Smooth muscle cell of the brain vasculature (primary cell): ENCODE measurements around the gene CPEB3.
"Not testable (repeated sequence)": the region's sequence is repeated elsewhere in the genome, so short reads cannot be mapped to it uniquely, and the experiment has no call there.

Source experiments
- DNase-seq: peaks from one replicate; pipeline ENCODE4 v3.0.0-alpha.2; 2012; ENCODE audit warnings: low read depth, low spot score

Gene CPEB3

DNA sequence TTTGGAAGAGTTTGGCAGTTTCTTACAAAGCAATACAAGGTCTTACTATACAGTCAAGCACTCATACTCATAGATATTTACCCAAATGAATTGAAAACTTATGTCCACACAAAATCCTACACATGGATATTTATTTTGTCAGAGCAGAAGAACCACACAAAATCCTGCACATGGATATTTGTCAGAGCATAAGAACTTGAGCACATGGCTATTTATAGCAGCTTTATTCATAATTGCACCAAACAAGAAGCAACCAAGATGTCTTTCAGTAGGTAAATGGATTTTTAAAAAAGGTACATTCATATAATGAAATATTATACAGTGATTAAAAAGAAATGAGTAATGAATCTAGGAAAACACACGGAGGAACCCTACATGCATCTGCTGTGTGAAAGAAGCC, 251.9 kb downstream of the CPEB3 start:
- no peak for DNase-seq

DNA sequence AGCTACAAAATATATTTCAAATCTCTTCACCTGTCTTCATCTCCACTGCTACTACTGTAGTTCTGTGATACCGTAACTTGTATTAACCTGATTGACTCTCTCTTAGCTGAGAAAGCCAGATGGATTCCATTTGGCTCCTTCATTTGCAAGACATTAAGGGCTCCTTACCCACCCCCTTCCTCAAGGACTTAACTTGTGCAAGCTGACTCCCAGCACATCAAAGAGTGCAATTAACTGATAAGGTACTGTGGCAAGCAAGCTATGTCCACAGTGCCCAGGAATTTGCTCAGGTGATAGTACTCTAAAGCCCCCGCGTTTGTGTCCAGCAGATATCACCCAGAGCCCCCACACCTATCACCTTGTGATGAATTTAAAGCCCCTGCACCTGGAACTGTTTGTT, 257.8 kb downstream of the CPEB3 start:
- not testable (repeated sequence) for DNase-seq

DNA sequence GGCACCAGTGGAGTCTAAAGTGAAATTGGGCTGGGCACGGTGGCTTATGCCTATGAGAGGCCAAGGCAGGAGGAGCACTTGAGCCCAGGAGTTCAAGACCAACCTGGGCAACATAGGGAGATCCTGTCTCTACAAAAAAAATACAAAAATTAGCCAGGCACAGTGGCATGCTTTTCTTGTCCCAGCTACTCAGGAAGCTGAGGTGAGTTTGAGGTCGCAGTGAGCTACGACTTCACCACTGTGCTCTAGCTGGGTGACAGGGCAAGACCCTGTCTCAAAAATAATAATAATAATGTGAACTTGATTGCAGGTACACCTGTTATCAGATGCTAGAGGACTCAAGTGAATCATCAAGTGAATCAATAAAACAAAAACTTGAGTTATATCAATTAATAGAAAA, 259.3 kb downstream of the CPEB3 start:
- DNase-seq: no peak

DNA sequence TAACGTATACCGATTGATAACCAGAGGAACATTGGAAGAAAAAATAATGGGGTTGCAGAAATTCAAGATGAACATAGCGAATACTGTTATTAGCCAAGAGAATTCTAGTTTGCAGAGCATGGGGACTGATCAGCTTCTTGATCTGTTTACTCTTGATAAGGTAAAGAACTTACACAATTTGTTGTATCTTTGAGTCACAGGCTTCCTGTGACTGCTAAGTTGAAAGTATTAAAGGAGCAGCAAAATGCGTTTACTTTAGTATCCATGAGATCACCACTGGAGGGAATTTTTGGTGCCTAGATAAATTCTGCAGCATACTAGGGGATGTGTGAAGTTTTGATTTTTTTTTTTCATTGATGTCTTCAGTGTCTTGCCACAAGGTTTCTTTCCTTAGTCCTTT, 263.7 kb downstream of the CPEB3 start:
- DNase-seq: no peak

DNA sequence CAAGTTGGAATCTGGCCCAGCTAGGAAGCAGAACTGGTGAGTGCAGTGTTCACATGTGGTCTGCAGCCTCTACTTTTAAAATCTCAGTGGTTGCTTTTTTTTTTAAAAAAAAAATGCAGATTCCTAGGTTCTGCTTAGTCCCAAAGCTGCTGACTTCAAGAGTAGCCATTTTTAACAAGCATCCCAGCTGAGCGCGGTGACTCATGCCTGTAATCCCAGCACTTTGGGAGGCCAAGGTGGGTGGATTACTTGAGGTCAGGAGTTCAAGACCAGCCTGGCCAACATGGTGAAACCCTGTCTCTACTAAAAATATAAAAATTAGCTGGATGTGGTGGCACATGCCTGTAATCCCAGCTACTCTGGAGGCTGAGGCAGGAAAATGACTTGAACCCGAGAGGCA, 265.5 kb downstream of the CPEB3 start:
- DNase-seq: not testable (repeated sequence)

DNA sequence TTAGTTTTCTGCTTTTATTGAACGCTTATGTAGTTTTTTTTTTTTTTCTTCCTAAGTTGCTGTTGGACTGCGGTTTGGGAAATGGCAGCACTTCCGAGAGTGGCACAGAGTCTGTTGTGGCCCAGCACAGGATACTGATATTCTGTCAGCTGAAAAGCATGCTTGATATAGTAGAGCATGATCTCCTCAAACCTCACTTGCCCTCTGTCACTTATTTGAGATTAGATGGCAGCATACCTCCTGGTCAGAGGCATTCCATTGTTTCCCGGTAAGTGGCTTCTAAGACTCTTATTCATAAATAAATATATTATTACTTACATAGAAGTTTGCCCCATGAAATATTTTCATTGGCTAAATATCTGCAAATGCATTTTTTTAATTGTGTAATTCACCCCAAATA, 266.2 kb downstream of the CPEB3 start:
- DNase-seq: no peak

DNA sequence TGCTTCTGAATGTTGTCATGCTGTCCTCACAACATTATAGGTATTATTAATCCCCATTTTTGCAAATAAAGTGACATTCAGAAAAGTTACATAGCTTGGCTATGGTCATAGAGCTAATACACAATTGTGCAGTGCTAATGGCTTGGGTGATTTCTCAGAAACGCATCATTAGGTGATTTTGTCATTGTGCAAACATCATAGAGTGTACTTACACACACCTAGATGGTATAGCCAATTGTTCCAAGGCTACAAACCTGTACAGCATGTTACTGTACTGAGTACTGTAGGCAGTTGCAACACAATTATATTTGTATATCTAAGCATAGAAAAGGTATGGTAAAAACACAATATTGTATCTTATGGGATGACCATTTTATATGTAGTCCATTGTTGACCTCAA, 276.3 kb downstream of the CPEB3 start:
- no peak for DNase-seq

DNA sequence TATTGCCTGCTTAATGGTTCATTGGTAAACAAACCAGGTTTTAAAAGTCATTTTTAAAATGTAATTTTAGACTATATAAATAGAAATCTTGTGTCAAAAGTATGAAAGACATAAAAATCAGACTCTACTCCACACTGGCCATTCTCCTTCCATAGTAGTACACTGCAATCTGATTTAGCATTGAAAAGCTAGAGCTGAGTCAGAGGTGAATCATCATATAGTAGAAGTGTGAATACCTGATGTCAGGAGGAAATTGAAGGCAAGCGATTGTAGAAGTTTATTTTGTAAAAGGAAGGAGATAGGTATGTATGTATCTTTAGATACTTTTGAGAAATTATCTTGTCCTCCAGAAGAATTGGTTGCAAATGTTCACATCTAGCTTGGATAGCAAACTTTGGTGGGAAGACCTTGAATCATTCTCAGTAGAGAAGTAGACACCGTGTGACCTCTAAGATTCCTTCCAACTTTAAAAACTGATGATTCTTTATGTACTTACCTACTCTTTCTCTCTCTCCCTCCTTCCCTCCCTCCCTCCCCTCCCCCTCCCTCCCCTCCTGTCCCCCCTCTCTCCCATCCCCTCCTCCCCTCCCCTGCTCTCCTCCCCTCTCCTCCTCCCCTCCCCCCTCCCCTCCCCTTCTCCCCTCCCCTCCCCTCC, 279.2 kb downstream of the CPEB3 start:
- no peak for DNase-seq

DNA sequence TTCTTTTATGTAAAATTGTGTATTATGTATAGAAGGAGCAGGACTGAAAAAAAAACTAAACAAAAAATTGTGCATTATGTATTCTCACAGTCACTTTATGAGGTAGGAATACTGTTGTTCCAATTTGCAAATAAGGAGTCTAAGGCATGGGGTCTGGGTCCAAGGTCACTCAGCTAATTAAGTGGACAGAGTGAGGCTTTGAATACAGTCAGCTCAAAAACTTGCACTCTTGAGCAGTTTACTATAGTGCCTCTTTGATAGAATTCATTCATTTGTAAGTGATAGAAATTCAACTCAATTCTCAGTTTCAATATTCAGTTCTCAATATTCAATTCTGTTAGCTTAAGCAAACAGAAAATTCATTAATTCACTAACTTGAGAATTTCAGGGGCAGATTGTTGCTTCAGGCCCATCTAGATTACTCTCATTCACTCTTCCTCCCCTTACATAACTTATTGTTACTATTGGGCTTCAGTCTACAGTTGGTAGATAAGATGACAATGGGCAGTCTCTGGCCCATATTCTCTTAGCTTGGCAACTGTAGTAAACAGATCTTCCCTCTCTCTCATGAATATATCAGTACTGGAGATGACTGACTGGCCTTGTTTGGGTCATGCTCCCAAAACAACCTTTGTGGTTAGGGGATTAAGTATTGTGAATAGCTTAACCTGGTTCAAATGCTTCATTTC, 280.7 kb downstream of the CPEB3 start:
- DNase-seq: no peak

DNA sequence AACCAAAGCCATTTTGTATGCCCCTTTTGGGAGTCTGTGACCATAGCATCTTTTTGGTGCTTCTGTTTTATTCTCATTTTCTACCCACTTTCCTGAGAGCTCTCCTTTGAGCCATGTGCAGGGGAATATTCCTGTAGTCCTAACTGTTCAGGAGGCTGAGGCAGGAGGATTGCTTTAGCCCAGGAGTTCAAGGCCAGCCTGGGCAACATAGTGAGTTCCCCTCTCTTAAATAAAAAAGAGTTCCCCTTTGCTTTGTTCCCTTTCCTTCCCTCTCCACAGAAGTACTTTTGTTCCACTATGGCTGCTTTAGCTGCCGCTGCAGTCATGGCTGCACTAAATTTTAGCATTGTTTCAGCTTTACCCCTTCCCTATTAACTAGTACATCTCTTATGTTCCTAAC, 281.4 kb downstream of the CPEB3 start:
- no peak for DNase-seq

DNA sequence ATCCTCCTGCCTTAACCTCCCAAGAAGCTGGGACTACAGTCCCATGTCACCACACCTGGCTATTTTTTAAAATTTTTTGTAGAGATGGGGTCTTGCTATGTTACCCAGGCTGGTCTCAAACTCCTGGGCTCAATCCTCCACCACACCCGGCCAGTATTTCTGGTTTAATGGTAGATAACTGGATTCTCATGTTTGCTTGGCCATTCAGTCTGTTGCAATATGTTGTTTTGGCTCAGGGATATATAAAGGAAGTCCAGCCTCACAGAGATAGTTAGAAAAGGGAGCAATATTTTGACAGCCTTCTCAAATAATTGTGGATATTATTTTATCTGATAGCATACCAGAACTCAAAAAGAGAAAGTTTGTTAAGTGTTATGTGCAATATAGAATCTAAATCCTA, 284.9 kb downstream of the CPEB3 start:
- no peak for DNase-seq

DNA sequence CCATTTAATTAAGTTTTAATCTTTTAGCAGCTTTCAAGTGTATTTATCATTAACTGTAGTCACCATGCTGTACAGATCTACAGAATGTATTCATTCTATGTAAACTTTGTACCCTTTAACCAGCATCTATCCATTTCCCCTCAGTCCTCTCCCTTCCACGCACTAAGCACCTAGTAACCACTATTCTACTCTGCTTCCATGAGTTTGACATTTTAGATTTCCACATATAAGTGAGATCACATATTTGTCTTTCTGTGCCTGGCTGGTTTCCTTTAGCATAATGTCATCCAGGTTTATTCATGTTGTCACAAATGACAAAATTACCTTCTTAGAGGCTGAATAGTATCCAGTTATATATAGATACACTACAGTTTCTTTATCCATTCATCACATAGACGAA, 287.6 kb downstream of the CPEB3 start:
- no peak for DNase-seq

DNA sequence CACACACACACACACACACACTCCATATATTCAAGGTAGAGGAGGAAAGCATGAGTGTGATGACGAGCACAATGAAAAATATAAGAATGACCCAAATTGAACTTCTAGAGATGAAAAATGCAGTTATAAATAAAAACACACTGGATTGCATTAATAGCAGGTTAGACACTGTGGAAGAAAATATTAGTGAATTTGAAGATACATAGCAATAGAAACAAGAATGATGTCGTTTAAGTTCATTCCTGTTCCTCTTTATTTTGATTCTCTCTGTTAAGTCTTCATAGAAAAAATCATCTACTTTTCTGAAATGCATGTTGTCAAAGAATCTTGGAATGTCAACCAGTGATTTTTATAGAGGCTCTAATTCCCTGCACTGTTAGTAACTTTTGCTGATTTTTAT, 288.9 kb downstream of the CPEB3 start:
- DNase-seq: no peak

DNA sequence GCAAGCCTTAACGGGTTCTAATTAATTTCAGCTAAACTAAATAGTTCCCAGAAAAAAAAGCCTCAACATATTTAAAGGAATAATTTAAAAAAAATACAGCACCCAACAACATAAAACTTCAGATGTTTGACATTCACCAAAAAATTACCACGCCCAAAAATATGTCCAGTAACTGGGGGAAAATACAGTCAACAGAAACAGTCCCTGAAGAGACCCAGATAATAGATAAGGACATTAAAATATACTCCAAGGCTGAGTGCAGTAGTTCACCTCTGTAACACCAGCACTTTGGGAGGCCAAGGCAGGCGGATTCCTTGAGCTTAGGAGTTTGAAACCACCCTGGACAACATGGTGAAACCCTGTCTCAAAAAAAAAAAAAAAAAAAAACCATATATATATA, 289.3 kb downstream of the CPEB3 start:
- no peak for DNase-seq
